HL-60 (cell line): ENCODE data around the gene VRK3.

Source experiments
- TF ChIP-seq, protein P1 (sequence below): IDR thresholded peaks from one replicate; pipeline ENCODE4 v1.5.1; 2011; ENCODE audit warnings: low read length, control low read depth, inconsistent platforms; ENCODE audit not compliant: insufficient read depth
- TF ChIP-seq, protein P2 (sequence below): IDR thresholded peaks from 2 replicates; pipeline ENCODE4 v1.6.1; 2012; ENCODE audit warnings: low read depth; ENCODE audit not compliant: insufficient replicate concordance

DNA sequence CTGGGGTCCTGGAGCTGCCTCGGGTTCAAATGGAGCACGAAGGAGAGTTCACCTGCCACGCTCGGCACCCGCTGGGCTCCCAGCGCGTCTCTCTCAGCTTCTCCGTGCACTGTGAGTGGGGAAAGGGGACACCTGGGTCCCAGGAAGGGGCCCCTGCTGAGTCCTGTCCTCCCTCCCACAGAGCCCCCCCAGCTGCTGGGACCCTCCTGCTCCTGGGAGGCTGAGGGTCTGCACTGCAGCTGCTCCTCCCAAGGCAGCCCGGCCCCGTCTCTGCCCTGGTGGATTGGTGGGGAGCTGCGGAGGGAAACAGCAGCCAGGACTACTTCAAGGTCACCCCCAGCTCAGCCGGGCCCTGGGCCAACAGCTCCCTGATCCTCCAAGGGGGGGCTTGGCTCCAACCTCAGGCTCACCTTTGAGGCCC lies 53.2 kb downstream of the VRK3 start:
- TF ChIP-seq, protein P1, sequence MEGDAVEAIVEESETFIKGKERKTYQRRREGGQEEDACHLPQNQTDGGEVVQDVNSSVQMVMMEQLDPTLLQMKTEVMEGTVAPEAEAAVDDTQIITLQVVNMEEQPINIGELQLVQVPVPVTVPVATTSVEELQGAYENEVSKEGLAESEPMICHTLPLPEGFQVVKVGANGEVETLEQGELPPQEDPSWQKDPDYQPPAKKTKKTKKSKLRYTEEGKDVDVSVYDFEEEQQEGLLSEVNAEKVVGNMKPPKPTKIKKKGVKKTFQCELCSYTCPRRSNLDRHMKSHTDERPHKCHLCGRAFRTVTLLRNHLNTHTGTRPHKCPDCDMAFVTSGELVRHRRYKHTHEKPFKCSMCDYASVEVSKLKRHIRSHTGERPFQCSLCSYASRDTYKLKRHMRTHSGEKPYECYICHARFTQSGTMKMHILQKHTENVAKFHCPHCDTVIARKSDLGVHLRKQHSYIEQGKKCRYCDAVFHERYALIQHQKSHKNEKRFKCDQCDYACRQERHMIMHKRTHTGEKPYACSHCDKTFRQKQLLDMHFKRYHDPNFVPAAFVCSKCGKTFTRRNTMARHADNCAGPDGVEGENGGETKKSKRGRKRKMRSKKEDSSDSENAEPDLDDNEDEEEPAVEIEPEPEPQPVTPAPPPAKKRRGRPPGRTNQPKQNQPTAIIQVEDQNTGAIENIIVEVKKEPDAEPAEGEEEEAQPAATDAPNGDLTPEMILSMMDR = no peak
- TF ChIP-seq, protein P2, sequence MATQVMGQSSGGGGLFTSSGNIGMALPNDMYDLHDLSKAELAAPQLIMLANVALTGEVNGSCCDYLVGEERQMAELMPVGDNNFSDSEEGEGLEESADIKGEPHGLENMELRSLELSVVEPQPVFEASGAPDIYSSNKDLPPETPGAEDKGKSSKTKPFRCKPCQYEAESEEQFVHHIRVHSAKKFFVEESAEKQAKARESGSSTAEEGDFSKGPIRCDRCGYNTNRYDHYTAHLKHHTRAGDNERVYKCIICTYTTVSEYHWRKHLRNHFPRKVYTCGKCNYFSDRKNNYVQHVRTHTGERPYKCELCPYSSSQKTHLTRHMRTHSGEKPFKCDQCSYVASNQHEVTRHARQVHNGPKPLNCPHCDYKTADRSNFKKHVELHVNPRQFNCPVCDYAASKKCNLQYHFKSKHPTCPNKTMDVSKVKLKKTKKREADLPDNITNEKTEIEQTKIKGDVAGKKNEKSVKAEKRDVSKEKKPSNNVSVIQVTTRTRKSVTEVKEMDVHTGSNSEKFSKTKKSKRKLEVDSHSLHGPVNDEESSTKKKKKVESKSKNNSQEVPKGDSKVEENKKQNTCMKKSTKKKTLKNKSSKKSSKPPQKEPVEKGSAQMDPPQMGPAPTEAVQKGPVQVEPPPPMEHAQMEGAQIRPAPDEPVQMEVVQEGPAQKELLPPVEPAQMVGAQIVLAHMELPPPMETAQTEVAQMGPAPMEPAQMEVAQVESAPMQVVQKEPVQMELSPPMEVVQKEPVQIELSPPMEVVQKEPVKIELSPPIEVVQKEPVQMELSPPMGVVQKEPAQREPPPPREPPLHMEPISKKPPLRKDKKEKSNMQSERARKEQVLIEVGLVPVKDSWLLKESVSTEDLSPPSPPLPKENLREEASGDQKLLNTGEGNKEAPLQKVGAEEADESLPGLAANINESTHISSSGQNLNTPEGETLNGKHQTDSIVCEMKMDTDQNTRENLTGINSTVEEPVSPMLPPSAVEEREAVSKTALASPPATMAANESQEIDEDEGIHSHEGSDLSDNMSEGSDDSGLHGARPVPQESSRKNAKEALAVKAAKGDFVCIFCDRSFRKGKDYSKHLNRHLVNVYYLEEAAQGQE = no peak
